Measurements from ENCODE around the gene MBTD1.

Gene MBTD1

DNA sequence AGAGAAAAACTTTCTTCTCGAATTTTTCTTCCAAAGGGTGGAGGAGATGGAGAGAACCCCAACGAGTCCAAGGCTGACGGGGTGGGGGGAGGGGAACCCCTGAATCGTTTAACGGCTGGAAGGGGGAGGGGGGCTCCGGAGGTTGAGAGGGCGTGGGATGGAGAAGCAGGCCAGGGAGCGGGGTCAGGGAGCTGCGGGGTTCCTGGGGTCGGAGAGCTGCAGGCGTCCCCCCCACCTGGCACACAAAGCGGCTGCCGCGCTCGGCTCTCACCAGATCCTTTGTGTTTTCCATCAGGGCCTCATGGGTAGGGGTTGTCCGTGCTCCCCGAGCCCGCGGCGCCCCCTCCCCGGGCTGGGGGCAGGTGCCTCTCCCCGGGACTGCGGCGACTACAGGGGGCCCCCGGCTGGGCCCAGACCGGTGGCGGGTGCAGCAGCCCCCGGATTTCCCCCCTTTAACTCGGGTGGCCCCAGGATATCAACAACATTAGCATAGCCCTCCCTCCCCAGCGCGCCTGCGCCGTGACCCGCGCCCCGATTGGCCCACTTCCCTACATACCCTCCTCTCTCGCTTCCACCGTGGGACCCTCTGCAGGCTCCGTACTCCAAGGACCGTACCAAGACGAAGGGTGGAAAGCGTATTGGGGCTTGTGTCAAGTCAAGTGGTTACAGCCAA is at the start of gene MBTD1:
Gene MBTD1 (minus strand): TSS at position 486 of the 673 bp plus-strand sequence. CDS start 34,888 bp downstream, outside the sequence.
- no peak for TF ChIP-seq GATA2 (IDR thresholded peaks at IDR 0.05; ENCODE audit: low read depth, low read length)
- no peak for TF ChIP-seq GATA3 (IDR thresholded peaks at IDR 0.05; ENCODE audit: low read depth, low read length)

DNA sequence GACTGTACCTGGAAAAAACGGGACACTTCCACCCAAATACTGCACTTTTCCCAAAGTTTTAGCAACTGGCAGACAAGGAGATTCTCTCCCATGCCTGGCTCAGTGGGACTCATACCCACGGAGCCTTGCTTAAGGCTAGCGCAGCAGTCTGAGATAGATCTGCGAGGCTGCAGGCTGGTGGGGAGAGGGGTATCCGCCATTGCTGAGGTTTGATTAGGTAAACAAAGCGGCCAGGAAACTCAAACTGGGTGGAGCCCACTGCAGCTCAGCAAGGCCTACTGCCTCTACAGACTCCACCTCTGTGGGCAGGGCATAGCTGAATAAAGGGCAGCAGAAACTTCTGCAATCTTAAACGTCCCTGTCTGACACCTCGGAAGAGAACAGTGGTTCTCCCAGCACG is 45.3 kb upstream of the MBTD1 start:
- no peak for TF ChIP-seq GATA2 (IDR thresholded peaks at IDR 0.05; ENCODE audit: low read depth, low read length)
- TF ChIP-seq GATA3 (IDR thresholded peaks at IDR 0.05; ENCODE audit: low read depth, low read length) = no peak

DNA sequence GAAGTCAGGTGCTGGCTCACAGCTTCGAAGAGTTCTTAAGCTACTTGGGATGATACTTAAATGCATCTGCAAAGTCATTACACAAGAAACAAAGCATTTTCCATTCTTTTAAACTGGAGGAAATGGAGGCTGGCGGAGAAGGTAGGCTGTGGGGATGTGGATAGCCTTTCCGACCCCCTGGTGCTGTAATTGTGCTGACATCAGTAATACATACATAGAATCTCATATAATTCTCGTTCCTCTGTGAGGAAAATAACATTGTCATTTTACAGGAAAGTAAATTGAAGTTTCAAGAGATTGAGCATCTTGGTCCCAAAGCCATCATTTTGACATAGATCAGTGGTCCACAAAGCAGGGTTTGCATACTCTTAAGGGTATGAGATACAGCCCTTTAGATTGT is 40.0 kb upstream of the MBTD1 start:
- TF ChIP-seq GATA3 (IDR thresholded peaks at IDR 0.05; ENCODE audit: low read depth, low read length) (no peak), GATA2 (IDR thresholded peaks at IDR 0.05; ENCODE audit: low read depth, low read length) (no peak)

DNA sequence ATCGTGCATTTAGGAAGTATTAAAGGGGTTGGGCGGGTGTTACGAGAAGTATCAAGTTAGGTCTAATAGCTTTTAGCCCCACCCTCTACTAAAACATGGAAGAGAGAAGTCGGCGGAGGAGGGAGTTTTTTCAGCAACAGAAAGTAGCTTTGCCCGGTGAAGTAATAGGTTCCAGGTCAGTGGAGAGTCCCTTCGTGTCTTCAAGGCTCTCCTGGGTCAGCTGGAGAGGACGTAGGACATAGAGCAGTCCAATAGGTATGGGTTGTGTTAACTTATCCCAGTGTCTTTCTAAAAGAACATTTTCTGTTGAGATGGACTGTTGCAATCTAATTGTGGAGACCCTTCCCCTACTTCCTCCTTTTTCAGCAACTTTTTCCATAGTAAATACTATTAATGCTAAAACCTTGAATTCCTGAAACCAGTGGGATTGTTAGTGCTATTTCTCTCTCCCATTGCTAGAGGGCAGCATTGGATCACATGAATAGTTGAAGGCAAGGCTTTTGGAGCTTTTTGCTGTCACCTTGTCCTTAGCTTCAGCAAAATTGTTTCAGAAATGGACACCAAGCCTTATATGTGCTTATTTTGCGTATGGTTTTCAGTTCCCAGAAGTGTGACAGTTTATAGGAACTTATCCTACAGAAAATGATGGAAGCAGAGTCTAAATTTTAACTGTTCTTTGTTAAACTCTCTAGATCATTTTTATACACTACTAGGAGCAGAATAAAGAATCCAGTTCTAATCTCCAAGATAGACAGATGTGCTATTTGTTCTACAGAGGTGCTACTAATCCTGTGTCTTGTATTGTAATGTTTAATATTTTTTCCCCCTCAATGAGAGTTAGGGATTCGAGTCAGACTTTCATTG is 38.9 kb upstream of the MBTD1 start:
- TF ChIP-seq GATA3 (IDR thresholded peaks at IDR 0.05; ENCODE audit: low read depth, low read length) = no peak
- no peak for TF ChIP-seq GATA2 (IDR thresholded peaks at IDR 0.05; ENCODE audit: low read depth, low read length)

DNA sequence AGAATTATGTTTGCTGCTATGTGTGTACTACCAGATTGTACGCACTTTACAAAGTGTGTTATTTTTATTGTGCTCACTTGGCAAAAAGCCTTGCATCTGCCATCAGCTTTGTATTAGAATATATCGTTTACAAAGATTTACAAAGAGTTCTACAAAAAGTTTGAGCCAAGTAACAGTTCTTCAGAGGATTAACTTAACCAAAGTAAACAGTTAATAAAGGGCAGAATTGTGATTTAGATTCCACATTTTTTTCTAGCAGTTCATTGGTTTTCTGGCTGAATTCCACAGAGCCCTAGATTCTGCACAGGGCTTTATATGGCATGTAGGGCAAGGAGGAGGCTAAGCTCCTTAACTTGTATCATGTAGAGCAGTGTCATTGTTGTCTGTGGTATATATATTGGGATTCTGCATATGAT is 29.9 kb upstream of the MBTD1 start:
- no peak for TF ChIP-seq GATA2 (IDR thresholded peaks at IDR 0.05; ENCODE audit: low read depth, low read length)
- no peak for TF ChIP-seq GATA3 (IDR thresholded peaks at IDR 0.05; ENCODE audit: low read depth, low read length)

DNA sequence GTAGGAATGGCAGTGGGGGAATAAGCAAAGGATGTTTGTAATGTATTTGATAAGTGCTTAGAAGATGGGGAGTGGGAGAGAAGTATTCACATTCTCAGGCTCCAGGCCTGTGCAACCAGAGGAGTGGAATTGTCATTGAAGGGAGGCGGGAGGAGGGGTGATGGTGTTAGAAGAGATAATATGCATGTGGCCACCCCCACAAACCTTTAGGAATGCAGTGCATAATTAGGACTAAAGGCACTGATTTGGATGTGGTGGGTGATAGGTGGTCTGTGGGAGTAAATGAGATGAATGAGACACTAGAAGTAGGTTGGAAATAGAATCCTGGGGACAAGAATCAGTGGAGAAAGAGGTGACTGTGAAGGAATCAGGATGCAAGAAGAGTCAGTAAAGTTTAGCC is 27.6 kb upstream of the MBTD1 start:
- TF ChIP-seq GATA3 (IDR thresholded peaks at IDR 0.05; ENCODE audit: low read depth, low read length) (no peak), GATA2 (IDR thresholded peaks at IDR 0.05; ENCODE audit: low read depth, low read length) (no peak)

DNA sequence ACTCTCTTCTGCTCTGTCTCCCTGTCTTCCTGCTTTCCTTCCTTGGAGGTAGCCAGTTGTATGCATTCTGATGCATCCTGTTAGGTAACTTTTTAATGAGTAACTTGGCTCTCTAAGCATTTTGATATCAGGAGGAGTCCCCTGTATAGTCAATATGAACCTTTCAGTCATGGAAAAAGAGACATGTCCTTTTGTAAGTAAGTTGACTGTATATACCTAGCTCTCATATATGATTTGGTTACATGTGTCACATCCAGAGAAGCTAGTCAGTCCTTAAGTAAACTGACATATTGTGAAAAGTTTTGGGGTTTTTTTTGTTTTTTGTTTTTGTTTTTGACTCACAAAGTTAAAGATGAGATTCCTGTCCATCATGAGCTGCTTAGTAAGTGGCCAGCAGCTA is 19.3 kb upstream of the MBTD1 start:
- TF ChIP-seq GATA3 (IDR thresholded peaks at IDR 0.05; ENCODE audit: low read depth, low read length) = no peak
- no peak for TF ChIP-seq GATA2 (IDR thresholded peaks at IDR 0.05; ENCODE audit: low read depth, low read length)

DNA sequence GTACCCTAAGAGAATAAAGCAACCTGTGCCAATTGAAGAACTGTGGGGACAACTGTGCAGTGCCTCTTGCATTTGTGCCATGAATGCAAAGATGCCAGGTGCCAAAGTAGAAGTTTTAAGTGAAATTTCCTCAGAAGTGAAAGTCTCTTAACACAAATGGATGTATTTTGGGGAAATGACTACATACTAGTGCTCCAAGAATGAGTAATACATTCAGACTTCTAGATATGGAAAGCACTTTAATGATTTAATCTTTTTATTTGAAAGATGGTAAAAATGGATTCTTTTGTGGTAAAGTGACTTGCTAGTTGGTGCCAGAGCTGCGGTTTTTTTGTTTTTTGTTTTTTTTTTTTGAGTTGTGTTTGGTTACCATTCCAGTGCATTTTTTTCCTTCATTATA is 15.5 kb upstream of the MBTD1 start:
- TF ChIP-seq GATA3 (IDR thresholded peaks at IDR 0.05; ENCODE audit: low read depth, low read length) (no peak), GATA2 (IDR thresholded peaks at IDR 0.05; ENCODE audit: low read depth, low read length) (no peak)

DNA sequence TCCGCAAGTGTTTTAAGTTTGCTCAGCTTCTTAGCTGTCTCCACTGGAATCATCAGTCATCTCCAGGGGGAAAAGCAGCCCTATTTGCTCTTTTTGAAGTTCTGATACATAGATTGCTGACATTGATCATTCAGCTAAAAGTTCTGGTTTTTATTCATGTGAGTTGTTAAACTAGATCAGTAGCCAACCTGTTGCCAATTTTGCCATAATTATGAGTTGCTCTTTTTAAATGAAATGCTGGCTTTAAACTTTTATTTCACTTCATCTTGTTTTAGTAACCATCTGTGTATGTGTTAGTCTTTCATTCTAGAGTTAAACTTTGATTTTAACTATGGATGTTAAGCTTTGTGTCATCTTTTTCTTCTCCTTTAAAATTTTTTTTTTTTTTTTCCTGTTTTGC is 13.0 kb upstream of the MBTD1 start:
- TF ChIP-seq GATA2 (IDR thresholded peaks at IDR 0.05; ENCODE audit: low read depth, low read length) = no peak
- no peak for TF ChIP-seq GATA3 (IDR thresholded peaks at IDR 0.05; ENCODE audit: low read depth, low read length)

DNA sequence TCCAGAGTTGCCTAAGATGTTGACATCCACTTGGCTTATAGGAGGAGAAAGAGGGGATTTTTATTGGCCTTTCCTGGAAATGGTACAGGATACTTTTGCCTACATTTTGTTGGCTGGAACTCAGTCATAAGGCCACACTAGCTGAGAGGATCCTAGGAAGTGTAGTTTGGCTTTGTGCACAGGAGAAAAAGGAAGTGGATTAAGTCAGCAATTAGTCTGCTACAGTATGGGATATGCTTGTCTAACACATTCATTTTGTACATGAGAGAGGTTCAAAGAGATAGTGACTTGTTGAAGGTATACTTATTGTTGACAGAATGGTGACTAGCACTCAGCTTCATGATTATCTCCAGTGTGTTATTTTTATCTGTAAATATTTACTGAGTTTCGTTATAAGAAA is 10.8 kb upstream of the MBTD1 start:
- TF ChIP-seq GATA3 (IDR thresholded peaks at IDR 0.05; ENCODE audit: low read depth, low read length) (no peak), GATA2 (IDR thresholded peaks at IDR 0.05; ENCODE audit: low read depth, low read length) (no peak)

DNA sequence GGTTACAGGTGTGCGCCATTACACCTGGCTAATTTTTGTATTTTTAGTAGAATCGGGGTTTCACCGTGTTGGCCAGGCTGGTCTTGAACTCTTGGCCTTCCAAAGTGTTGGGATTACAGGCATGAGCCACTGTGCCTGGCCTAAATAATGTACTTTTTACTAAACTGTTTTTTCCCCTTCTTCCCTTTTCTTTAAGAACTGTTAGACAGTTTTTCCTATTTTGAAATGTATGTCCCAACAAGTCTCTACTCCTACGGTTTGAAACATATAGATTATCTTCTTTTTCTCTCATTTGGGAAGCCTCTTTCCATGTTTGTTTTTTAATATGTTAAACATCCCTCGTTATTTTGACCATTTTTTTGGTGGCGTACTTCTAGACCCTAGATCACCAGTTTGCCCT is 10.1 kb upstream of the MBTD1 start:
- TF ChIP-seq GATA3 (IDR thresholded peaks at IDR 0.05; ENCODE audit: low read depth, low read length) = no peak
- no peak for TF ChIP-seq GATA2 (IDR thresholded peaks at IDR 0.05; ENCODE audit: low read depth, low read length)

DNA sequence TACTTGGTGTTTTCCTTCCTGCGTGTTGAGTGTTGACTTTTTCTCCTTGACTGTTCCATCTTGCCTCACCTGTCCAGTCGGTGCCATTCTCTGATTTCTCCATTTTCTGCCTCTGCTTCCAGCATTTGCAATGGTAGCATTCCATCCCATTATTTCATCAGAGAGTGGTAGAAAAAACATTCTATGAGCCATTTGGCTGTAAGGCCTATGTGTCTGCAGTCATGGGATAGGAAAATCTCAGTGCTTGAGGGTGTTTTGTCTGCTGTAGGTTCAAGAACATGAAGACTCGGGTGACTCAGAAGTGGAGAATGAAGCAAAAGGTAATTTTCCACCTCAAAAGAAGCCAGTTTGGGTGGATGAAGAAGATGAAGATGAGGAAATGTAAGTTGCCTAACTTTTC is 3.2 kb upstream of the MBTD1 start:
- TF ChIP-seq GATA3 (IDR thresholded peaks at IDR 0.05; ENCODE audit: low read depth, low read length) (no peak), GATA2 (IDR thresholded peaks at IDR 0.05; ENCODE audit: low read depth, low read length) (no peak)

DNA sequence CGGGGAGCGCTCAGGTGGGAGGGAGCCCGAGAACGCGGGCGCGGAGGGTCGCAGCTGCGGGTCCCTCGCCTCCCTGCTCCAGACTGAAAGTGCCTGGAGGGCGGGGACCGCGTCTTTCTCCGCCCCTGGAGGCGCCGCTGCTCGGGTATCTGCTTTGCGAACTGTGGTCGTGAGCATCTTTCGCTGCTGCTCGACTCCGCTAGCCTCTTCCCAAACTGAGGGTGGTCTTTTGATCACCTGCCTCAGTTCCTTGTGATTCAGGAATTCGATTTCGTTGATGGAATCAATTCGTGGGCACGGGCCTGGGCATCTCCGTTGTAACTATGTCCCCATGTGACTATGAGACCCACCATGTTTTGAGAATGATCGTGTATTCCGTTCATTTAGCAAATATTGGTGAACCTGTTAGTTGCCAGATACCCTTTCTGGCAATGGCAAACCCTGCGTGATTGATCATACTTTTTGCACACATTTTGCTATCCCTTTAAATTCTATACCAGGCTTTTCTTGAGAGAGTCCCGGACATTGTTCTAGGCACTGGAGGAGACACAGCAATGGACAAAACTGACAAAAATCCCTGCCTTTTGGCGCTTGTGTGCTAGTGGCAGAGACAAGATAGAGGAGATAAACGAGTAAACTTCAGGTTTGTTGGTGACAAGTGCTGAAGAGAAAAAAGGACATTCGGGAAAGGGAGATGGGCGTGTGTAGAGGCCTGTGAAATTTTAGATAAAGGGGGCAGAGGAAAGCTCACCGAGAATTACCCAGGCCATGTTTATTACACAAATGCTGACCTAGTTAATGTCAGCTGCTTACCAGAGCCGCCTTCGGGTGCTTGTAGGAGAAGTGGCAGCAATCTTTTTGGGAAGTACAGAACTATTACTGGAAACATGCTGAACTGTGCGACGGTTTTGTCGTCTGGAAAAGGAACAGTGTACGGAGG is 1.4 kb upstream of the MBTD1 start:
- peak; percentile 59; the same call in 1 of the 2 replicates for TF ChIP-seq GATA2 (IDR thresholded peaks at IDR 0.05; ENCODE audit: low read depth, low read length)
- TF ChIP-seq GATA3 (IDR thresholded peaks at IDR 0.05; ENCODE audit: low read depth, low read length) = no peak

Data from SH-SY5Y (cell line).